Measurements from ENCODE around the gene TTC13. TPM values are rescaled to one million over a fixed set of nuclear protein-coding genes. Genes with fewer than 3 reads are reported as not detected.

TTC13 gene
- total RNA-seq, 1 experiment from 2014 or later, result 4.4 TPM

GRCh38 chr1:230976825-230977747 lies 1.6 kb downstream of the TTC13 start (continued):
- TF ChIP-seq, protein P1, sequence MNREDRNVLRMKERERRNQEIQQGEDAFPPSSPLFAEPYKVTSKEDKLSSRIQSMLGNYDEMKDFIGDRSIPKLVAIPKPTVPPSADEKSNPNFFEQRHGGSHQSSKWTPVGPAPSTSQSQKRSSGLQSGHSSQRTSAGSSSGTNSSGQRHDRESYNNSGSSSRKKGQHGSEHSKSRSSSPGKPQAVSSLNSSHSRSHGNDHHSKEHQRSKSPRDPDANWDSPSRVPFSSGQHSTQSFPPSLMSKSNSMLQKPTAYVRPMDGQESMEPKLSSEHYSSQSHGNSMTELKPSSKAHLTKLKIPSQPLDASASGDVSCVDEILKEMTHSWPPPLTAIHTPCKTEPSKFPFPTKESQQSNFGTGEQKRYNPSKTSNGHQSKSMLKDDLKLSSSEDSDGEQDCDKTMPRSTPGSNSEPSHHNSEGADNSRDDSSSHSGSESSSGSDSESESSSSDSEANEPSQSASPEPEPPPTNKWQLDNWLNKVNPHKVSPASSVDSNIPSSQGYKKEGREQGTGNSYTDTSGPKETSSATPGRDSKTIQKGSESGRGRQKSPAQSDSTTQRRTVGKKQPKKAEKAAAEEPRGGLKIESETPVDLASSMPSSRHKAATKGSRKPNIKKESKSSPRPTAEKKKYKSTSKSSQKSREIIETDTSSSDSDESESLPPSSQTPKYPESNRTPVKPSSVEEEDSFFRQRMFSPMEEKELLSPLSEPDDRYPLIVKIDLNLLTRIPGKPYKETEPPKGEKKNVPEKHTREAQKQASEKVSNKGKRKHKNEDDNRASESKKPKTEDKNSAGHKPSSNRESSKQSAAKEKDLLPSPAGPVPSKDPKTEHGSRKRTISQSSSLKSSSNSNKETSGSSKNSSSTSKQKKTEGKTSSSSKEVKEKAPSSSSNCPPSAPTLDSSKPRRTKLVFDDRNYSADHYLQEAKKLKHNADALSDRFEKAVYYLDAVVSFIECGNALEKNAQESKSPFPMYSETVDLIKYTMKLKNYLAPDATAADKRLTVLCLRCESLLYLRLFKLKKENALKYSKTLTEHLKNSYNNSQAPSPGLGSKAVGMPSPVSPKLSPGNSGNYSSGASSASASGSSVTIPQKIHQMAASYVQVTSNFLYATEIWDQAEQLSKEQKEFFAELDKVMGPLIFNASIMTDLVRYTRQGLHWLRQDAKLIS (CRISPR knock-in tag; IDR thresholded peaks at IDR 0.05; ENCODE audit: borderline replicate concordance), result no peak
- TF ChIP-seq JAZF1 (CRISPR knock-in tag; IDR thresholded peaks at IDR 0.05) (no peak), ZNF121 (CRISPR knock-in tag; IDR thresholded peaks at IDR 0.05) (no peak), CREM (CRISPR knock-in tag; IDR thresholded peaks at IDR 0.05) (no peak), TP53 (CRISPR knock-in tag; IDR thresholded peaks at IDR 0.05) (no peak), ZNF671 (CRISPR knock-in tag; IDR thresholded peaks at IDR 0.05) (no peak)
- TF ChIP-seq, protein P2, sequence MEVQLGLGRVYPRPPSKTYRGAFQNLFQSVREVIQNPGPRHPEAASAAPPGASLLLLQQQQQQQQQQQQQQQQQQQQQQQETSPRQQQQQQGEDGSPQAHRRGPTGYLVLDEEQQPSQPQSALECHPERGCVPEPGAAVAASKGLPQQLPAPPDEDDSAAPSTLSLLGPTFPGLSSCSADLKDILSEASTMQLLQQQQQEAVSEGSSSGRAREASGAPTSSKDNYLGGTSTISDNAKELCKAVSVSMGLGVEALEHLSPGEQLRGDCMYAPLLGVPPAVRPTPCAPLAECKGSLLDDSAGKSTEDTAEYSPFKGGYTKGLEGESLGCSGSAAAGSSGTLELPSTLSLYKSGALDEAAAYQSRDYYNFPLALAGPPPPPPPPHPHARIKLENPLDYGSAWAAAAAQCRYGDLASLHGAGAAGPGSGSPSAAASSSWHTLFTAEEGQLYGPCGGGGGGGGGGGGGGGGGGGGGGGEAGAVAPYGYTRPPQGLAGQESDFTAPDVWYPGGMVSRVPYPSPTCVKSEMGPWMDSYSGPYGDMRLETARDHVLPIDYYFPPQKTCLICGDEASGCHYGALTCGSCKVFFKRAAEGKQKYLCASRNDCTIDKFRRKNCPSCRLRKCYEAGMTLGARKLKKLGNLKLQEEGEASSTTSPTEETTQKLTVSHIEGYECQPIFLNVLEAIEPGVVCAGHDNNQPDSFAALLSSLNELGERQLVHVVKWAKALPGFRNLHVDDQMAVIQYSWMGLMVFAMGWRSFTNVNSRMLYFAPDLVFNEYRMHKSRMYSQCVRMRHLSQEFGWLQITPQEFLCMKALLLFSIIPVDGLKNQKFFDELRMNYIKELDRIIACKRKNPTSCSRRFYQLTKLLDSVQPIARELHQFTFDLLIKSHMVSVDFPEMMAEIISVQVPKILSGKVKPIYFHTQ (CRISPR knock-in tag; IDR thresholded peaks at IDR 0.05), result no peak

GRCh38 chr1:230976360-230976759 lies 2.3 kb downstream of the TTC13 start:
- ATAC-seq, result no peak
- no peak for DNase-seq (ENCODE audit: low spot score)
- Mint-ChIP-seq H3K27ac (no peak overlapping the region), H3K9me3 (no peaks in the 10 kb centered on the region), H3K27me3 (ENCODE audit: low read depth) (peaks cover 40% of the 10 kb centered on the region), H3K4me1 (peaks cover 15% of the 10 kb centered on the region), H3K4me3 (no peak overlapping the region), H3K36me3 (no peaks in the 10 kb centered on the region)
- POLR2A ChIA-PET, result interaction anchor here (0.6 kb wide), 1 partner anchor 108 kb away, joined by 3 read pairs; the partner anchor contains the start of gene C1orf198
- CTCF ChIA-PET, result no interaction called here
- no peak for TF ChIP-seq HMGXB4 (CRISPR knock-in tag; IDR thresholded peaks at IDR 0.05)
- no peak for TF ChIP-seq KAT7 (CRISPR knock-in tag; IDR thresholded peaks at IDR 0.05; ENCODE audit: borderline replicate concordance)
- TF ChIP-seq NFATC4 (CRISPR knock-in tag; IDR thresholded peaks at IDR 0.05), result no peak
- TF ChIP-seq, protein P3, sequence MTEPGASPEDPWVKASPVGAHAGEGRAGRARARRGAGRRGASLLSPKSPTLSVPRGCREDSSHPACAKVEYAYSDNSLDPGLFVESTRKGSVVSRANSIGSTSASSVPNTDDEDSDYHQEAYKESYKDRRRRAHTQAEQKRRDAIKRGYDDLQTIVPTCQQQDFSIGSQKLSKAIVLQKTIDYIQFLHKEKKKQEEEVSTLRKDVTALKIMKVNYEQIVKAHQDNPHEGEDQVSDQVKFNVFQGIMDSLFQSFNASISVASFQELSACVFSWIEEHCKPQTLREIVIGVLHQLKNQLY (CRISPR knock-in tag; IDR thresholded peaks at IDR 0.05), result no peak
- TF ChIP-seq ZNF121 (CRISPR knock-in tag; IDR thresholded peaks at IDR 0.05), result no peak
- no peak for TF ChIP-seq ZNF263 (CRISPR knock-in tag; IDR thresholded peaks at IDR 0.05; ENCODE audit: low read depth)
- TF ChIP-seq TCF7 (CRISPR knock-in tag; IDR thresholded peaks at IDR 0.05; ENCODE audit: low read depth), result no peak
- TF ChIP-seq CBFB (CRISPR knock-in tag; IDR thresholded peaks at IDR 0.05; ENCODE audit: low read depth), result no peak
- TF ChIP-seq ARID4B (CRISPR knock-in tag; IDR thresholded peaks at IDR 0.05; ENCODE audit: borderline replicate concordance), result no peak
- TF ChIP-seq ZNF317 (CRISPR knock-in tag; IDR thresholded peaks at IDR 0.05; ENCODE audit: borderline replicate concordance, low read depth), result no peak
- TF ChIP-seq, protein P4, sequence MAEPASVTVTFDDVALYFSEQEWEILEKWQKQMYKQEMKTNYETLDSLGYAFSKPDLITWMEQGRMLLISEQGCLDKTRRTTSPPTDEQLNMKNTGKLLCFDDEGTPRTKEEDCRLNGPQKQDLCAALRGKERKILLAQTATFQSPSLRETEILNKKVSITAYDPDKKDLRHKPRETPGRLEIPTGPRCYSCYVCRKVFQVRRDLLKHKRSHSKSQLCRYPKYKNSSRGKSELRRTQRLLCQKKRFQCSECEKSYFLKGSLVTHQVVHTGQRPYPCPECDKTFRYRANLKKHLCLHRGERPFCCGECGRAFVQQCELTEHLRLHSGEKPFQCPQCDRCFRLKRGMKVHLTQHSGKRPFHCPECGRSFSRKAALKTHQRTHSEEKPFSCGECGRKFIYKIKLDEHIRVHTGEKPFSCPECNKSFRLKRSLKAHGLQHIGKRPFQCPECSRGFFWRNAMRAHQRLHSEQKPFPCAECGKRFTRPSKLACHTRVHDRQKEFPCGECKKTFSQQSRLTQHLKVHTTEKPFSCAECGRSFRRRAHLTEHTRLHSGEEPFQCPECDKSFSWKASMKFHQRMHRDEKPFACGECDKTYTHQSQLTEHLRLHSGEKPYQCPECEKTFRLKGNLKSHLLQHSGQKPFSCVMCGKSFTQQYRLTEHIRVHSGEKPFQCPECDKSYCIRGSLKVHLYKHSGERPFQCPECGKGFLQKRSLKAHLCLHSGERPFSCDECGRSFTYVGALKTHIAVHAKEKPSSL (CRISPR knock-in tag; conservative IDR thresholded peaks at IDR 0.05), result no peak
- TF ChIP-seq SMAD4 (CRISPR knock-in tag; IDR thresholded peaks at IDR 0.05), result no peak
- TF ChIP-seq NR1H2 (CRISPR knock-in tag; IDR thresholded peaks at IDR 0.05), result no peak
